H1 (cell line): ENCODE measurements around the gene TAF3. TPM values are rescaled to one million over a fixed set of nuclear protein-coding genes. Genes with fewer than 3 reads are reported as not detected.

Experiments
- CTCF ChIA-PET: fragments of 300-600 bp; sonication (Branson Sonifier 250); formaldehyde crosslinking; loops from one replicate; lab custom pipeline; 2021; ENCODE audit not compliant: partially characterized antibody; lab: Charles Lee
- POLR2A ChIA-PET: fragments of 300-600 bp; sonication (Branson Sonifier 250); formaldehyde crosslinking; loops from one replicate; lab custom pipeline; 2021; ENCODE audit warnings: inconsistent platforms; ENCODE audit not compliant: partially characterized antibody; lab: Charles Lee
- DNase-seq, 2 experiments: peaks; one replicate each; pipeline versions ENCODE4 v3.0.0 to v3.0.0-alpha.2; 2010 to 2022; ENCODE audit warnings: low spot score in 2 of 2, low read depth in 1 of 2, mixed read lengths in 1 of 2
- FAIRE-seq: peaks from 2 replicates; lab custom pipeline; 2011; peaks lifted over from hg19 to GRCh38; lab: Jason Lieb, UNC
- H2AFZ ChIP-seq: 2 replicates; pipeline ENCODE4 v1.8.1; 2012; ENCODE audit warnings: low read length, inconsistent platforms
- H2AK5ac ChIP-seq: 2 replicates; pipeline ENCODE4 v1.6.1; 2013; ENCODE audit warnings: low read depth, low read length
- H2BK120ac ChIP-seq: replicated peaks from 2 replicates; pipeline ENCODE3; 2013; ENCODE audit warnings: low read depth, low read length, inconsistent platforms
- H2BK12ac ChIP-seq: 2 replicates; pipeline ENCODE4 v1.6.1; 2013; ENCODE audit warnings: low read depth, low read length
- H2BK15ac ChIP-seq: 2 replicates; pipeline ENCODE4 v1.6.1; 2013; ENCODE audit warnings: low read length
- H2BK20ac ChIP-seq: 2 replicates; pipeline ENCODE4 v1.6.1; 2013; ENCODE audit warnings: low read length
- H2BK5ac ChIP-seq: 2 replicates; pipeline ENCODE4 v1.6.1; 2013; ENCODE audit warnings: low read depth, low read length
- H3K14ac ChIP-seq: 2 replicates; pipeline ENCODE4 v1.6.1; 2013; ENCODE audit warnings: inconsistent platforms; ENCODE audit not compliant: insufficient read length
- H3K18ac ChIP-seq: 2 replicates; pipeline ENCODE4 v1.6.1; 2013; ENCODE audit warnings: low read length; ENCODE audit errors: extremely low read depth
- H3K23ac ChIP-seq: 2 replicates; pipeline ENCODE4 v1.6.1; 2013; ENCODE audit warnings: inconsistent platforms; ENCODE audit not compliant: insufficient read length
- H3K23me2 ChIP-seq: 2 replicates; pipeline ENCODE4 v1.6.1; 2013; ENCODE audit warnings: low read depth, low read length
- H3K27ac ChIP-seq: 2 replicates; pipeline ENCODE4 v1.6.1; 2011; ENCODE audit warnings: low read depth, low read length, inconsistent platforms
- H3K27me3 ChIP-seq, 4 experiments: replicated peaks in 1 of 4; 1 replicate in 1 of 4; 2 replicates in 3 of 4; pipeline versions ENCODE4 v1.6.1 to v1.8.1; 2011 to 2013; ENCODE audit warnings: low read length in 3 of 4, mild to moderate bottlenecking in 3 of 4, inconsistent platforms in 2 of 4, mixed read lengths in 2 of 4, moderate library complexity in 1 of 4; ENCODE audit not compliant: control insufficient read depth in 3 of 4, insufficient read depth in 3 of 4; ENCODE audit errors: extremely low read depth in 1 of 4
- H3K36me3 ChIP-seq, 4 experiments: 2 replicates each; pipeline versions ENCODE4 v1.6.1 to v1.8.1; 2011 to 2013; ENCODE audit warnings: mild to moderate bottlenecking in 4 of 4, low read length in 3 of 4, moderate library complexity in 2 of 4, control low read depth in 1 of 4, inconsistent platforms in 1 of 4; ENCODE audit not compliant: insufficient read depth in 4 of 4, control insufficient read depth in 2 of 4
- H3K4ac ChIP-seq: replicated peaks from 2 replicates; pipeline ENCODE3; 2013; ENCODE audit warnings: low read length, low read depth, mixed read lengths, inconsistent platforms; ENCODE audit not compliant: insufficient read length
- H3K4me1 ChIP-seq, 4 experiments: replicated peaks in 1 of 4; 1 replicate in 1 of 4; 2 replicates in 3 of 4; pipeline versions ENCODE4 v1.6.1 to v1.8.1; 2011 to 2013; ENCODE audit warnings: low read length in 3 of 4, inconsistent platforms in 2 of 4, mixed read lengths in 1 of 4; ENCODE audit not compliant: insufficient read depth in 4 of 4, control insufficient read depth in 3 of 4
- H3K4me2 ChIP-seq, 2 experiments: 2 replicates each; pipeline versions ENCODE4 v1.6.1 to v1.8.1; 2011 to 2013; ENCODE audit warnings: low read depth in 2 of 2, low read length in 2 of 2, control low read depth in 1 of 2, inconsistent platforms in 1 of 2, mild to moderate bottlenecking in 1 of 2; ENCODE audit not compliant: insufficient read depth in 1 of 2
- H3K4me3 ChIP-seq, 4 experiments: fragments of 200-600, 300-600 bp in 1 of 4; sonication (generic), shearing (Covaris generic), sonication (Bioruptor Twin) in 1 of 4; 2 replicates each; pipeline versions ENCODE4 v1.5.1 to v1.8.1; 2011 to 2016; ENCODE audit warnings: low read length in 4 of 4, low read depth in 3 of 4, control low read depth in 2 of 4, inconsistent platforms in 2 of 4, mild to moderate bottlenecking in 2 of 4, mixed read lengths in 1 of 4, moderate library complexity in 1 of 4; ENCODE audit not compliant: insufficient read depth in 2 of 4; ENCODE audit errors: extremely low read depth in 1 of 4
- H3K56ac ChIP-seq: replicated peaks from 2 replicates; pipeline ENCODE3; 2013; ENCODE audit warnings: low read depth, mild to moderate bottlenecking, mixed read lengths, low read length, inconsistent platforms; ENCODE audit not compliant: insufficient read length
- H3K79me1 ChIP-seq: 2 replicates; pipeline ENCODE4 v1.6.1; 2013; ENCODE audit warnings: low read depth, low read length, control low read depth
- H3K79me2 ChIP-seq, 2 experiments: 2 replicates each; pipeline versions ENCODE4 v1.6.1 to v1.8.1; 2012 to 2013; ENCODE audit warnings: low read length in 2 of 2, mild to moderate bottlenecking in 2 of 2, inconsistent platforms in 1 of 2; ENCODE audit not compliant: insufficient read depth in 2 of 2, control insufficient read depth in 1 of 2
- H3K9ac ChIP-seq, 4 experiments: replicated peaks in 1 of 4; 1 replicate in 1 of 4; 2 replicates in 3 of 4; pipeline versions ENCODE4 v1.6.1 to v1.8.1; 2011 to 2013; ENCODE audit warnings: low read depth in 3 of 4, low read length in 3 of 4, control low read depth in 2 of 4, mild to moderate bottlenecking in 2 of 4, moderate library complexity in 2 of 4, inconsistent platforms in 1 of 4; ENCODE audit errors: extremely low read depth in 1 of 4
- H3K9me3 ChIP-seq, 2 experiments: 2 replicates each; pipeline versions ENCODE4 v1.6.1 to v1.8.1; 2012 to 2013; ENCODE audit warnings: mild to moderate bottlenecking in 2 of 2, moderate library complexity in 2 of 2, control low read depth in 1 of 2, inconsistent platforms in 1 of 2, low read depth in 1 of 2, low read length in 1 of 2, mixed read lengths in 1 of 2; ENCODE audit not compliant: insufficient read depth in 2 of 2
- H4K20me1 ChIP-seq, 2 experiments: replicated peaks in 1 of 2; 2 replicates each; pipeline versions ENCODE3 to v1.8.1; 2011 to 2013; ENCODE audit warnings: inconsistent platforms in 2 of 2, low read length in 2 of 2, mild to moderate bottlenecking in 1 of 2; ENCODE audit not compliant: insufficient read depth in 2 of 2, control insufficient read depth in 1 of 2
- H4K5ac ChIP-seq: 2 replicates; pipeline ENCODE4 v1.6.1; 2013; ENCODE audit warnings: low read length, low read depth, mixed read lengths, inconsistent platforms; ENCODE audit not compliant: insufficient read length
- H4K8ac ChIP-seq: 2 replicates; pipeline ENCODE4 v1.8.0; 2013; ENCODE audit warnings: mild to moderate bottlenecking, moderate library complexity, low read length, inconsistent platforms; ENCODE audit not compliant: insufficient read depth; ENCODE audit errors: extremely low read depth
- H4K91ac ChIP-seq: replicated peaks from 2 replicates; pipeline ENCODE3; 2013; ENCODE audit warnings: low read length, mixed read lengths, inconsistent platforms; ENCODE audit not compliant: insufficient read length
- RBBP5 ChIP-seq: IDR thresholded peaks from 2 replicates; pipeline ENCODE4 v1.7.1; 2012; ENCODE audit warnings: low read depth, mild to moderate bottlenecking, inconsistent platforms, low read length, moderate library complexity, borderline replicate concordance
- SIRT6 ChIP-seq: IDR thresholded peaks from one replicate; pipeline ENCODE4 v1.7.1; 2012; ENCODE audit warnings: low read length, inconsistent platforms
- WGBS, 2 experiments: shearing (Covaris generic) in 1 of 2; methylation state at CpG; one replicate each; pipeline versions ENCODE4 v1.1.6 to v1.1.7; 2013 to 2015; ENCODE audit warnings: low lambda C conversion rate in 2 of 2, mixed read lengths in 2 of 2, inconsistent platforms in 1 of 2, low coverage in 1 of 2, missing lambda C conversion rate in 1 of 2; ENCODE audit not compliant: insufficient replicate concordance in 2 of 2, insufficient coverage in 1 of 2, insufficient read length in 1 of 2; ENCODE audit errors: extremely low coverage in 1 of 2, missing lambda C conversion rate in 1 of 2; 5-methylcytosine and 5-hydroxymethylcytosine counted together
- polyA plus RNA-seq, 7 experiments: library from polyadenylated mRNA; depleted of rRNA in 3 of 7; stranded (reverse) in 5 of 7; unstranded in 2 of 7; fragments of >200 nt in 5 of 7; fragments of 200-250 nt in 2 of 7; gene quantifications; 1 replicate in 5 of 7; 2 replicates in 1 of 7; 4 replicates in 1 of 7; pipeline versions ENCODE4 v1.2.1 to v1.2.3, GENCODE V29; 2011 to 2013; ENCODE audit warnings: missing spikeins in 2 of 7, mixed read lengths in 2 of 7
- total RNA-seq: library from RNA; stranded (reverse); fragmentation: NEBNext Ultra II Directional; extraction: Animal tissue kit (Norgen Biotek cat#: 25700); gene quantifications from 2 replicates; pipeline ENCODE4 v1.2.1, GENCODE V29; 2021

Gene TAF3
- total and polyA plus RNA-seq, 2 of the 8 experiments (the other 6 are each of a cell fraction or from before 2014, with no cell fraction given) = 1.5 to 11.2 TPM

DNA sequence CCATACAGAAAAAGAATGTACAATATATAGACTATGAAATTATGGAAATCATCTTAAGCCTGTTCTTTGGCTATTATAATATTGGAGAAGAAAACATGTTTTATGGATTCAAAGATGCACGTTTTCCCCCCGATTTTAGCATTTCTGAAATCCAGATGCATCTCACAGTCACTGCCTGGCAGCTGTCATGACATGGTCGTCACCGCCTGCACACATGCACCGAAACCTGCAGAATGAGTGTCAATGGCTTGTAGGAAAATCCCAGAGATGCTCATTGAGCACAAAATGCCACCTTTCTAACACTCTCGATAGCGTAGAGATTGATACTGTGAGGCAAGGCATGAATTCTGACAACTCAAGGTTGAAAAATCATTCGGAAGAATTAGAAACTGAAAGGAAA lies 115.5 kb downstream of the TAF3 start:
- Histone ChIP-seq H3K4me3 (no peak overlapping the region), H4K20me1 (peaks cover 0 to 3% of the 10 kb centered on the region in 2 experiments), H2BK5ac (no peak overlapping the region), H2AK5ac (no peak overlapping the region), H3K79me1 (0 out of 2 replicates have a peak, but pooled peaks cover 4% of the 10 kb centered on the region), H3K18ac (no peak overlapping the region), H3K9me3 (no peaks in the 10 kb centered on the region), H4K5ac (no peak overlapping the region), H3K4ac (no peak overlapping the region), H3K4me2 (no peak overlapping the region), H3K56ac (no peak overlapping the region), H3K4me1 (no peaks in the 10 kb centered on the region), H2BK15ac (no peak overlapping the region), H3K36me3 (no peaks in the 10 kb centered on the region), H3K23ac (no peak overlapping the region), H3K27me3 (no peaks in the 10 kb centered on the region), H4K8ac (no peak overlapping the region), H3K9ac (no peak overlapping the region), H3K79me2 (no peaks in the 10 kb centered on the region), H4K91ac (no peak overlapping the region), H2BK20ac (no peak overlapping the region), H3K23me2 (no peaks in the 10 kb centered on the region), H2BK120ac (no peak overlapping the region), H3K14ac (no peak overlapping the region), H2BK12ac (no peak overlapping the region), H2AFZ (no peak overlapping the region), H3K27ac (no peak overlapping the region)
- POLR2A ChIA-PET = no interaction called here
- TF ChIP-seq RBBP5 = no peak
- TF ChIP-seq SIRT6 = no peak
- FAIRE-seq = no peak
- no peak for DNase-seq
- CTCF ChIA-PET = no interaction called here
- WGBS, 2 experiments = 87% methylated on average over 8 of the region's 8 CpGs; no CpG with 5 or more reads in 1 of the 2 experiments
